NCI-H2171 (cell line): ENCODE measurements around the gene SLC4A3.
"Not testable (repeated sequence)": the region's sequence is repeated elsewhere in the genome, so short reads cannot be mapped to it uniquely, and the experiment has no call there.

ENCODE experiments used
- DNase-seq: peaks from one replicate; lab custom pipeline; 2025; lab: John Stamatoyannopoulos, UW

The SLC4A3 gene

GRCh38 chr2:219679041-219679440 lies 51.6 kb downstream of the SLC4A3 start:
- no peak for DNase-seq

- no peak for DNase-seq
Measured at GRCh38 chr2:219679571-219679970, 52.1 kb downstream of the SLC4A3 start.

DNA sequence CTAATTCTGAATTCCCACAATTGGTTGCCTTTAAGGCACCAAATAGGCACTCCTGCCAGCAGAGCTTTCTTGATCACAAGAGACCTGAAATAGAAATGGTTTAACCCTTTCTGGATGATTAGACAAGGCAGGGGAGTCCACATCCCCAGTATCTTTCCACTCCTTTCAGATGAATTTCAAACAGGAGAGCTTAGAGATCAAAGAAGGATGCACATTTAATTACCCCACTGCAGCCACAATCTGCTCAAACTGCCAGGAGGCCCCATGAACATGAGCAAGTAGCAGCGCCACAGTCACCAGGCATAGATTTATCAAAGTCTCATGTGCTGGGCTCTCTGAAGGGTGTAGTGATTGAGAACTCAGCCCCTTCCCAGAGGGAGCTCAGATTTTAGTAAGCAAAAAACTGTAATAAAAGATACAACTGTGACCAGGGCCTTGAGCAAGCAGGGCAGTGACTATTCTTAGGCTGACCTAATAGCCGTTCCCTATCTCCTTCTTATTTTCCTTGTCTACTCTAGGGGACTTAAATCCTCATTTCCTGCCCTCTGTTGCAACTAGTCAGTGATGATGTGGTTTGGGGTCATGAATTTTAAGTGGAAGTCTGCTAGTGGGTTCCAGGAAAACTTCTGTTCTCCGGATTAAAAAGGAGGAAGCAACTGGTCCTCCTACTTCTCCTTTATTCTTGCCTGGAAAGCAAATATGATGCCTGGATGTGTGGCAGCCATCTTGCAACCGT lies 53.7 kb downstream of the SLC4A3 start:
- no peak for DNase-seq

- DNase-seq: no peak
Measured at GRCh38 chr2:219681694-219682300, 54.4 kb downstream of the SLC4A3 start.

- not testable (repeated sequence) for DNase-seq
Measured at GRCh38 chr2:219683474-219683873, 56.0 kb downstream of the SLC4A3 start.

- DNase-seq: peak; percentile 81
Measured at GRCh38 chr2:219684721-219685689, 57.6 kb downstream of the SLC4A3 start.

GRCh38 chr2:219687272-219687671 lies 59.8 kb downstream of the SLC4A3 start:
- no peak for DNase-seq

GRCh38 chr2:219687882-219688559 lies 60.6 kb downstream of the SLC4A3 start:
- no peak for DNase-seq

DNA sequence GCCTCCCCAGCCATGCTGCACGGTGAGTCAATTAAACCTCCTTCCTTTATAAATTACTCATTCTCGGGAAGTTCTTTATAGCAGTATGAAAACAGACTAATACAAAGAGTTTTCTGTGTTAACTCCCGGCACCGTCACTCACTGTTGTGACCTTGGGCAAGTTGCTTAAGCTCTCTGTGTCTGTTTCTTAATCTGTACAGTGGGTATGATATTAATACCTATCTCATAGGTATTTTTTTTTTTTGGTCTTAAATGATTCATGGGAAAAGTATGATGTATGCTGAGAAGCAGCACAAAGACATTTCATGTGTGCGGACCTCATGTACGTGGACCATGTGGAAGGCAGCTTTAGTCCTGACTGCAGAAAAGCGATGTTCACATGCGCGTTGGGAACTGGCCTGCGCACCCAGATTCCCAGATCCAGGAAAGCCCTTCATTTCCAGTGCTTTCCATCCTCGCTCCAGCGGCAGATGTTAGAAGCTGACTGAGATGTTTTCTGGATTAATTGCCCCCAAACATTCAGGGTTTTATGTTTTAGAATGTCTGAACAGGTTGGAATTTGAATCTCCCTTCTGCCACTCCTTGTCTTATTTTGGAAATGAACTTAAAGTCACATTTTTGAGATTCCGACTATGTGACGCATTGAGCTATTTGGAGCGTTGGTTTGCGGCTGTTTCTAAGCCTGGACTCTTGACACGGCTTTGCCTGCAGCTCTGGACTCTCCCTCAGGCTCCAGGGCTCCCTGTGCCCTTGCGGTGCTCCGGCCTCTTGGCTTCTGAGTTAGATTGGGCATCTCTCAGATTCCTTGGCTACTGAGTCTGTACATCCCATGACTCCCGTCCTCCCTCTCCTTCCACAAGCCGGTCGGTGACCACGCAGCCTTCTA lies 61.4 kb downstream of the SLC4A3 start:
- DNase-seq: no peak

DNA sequence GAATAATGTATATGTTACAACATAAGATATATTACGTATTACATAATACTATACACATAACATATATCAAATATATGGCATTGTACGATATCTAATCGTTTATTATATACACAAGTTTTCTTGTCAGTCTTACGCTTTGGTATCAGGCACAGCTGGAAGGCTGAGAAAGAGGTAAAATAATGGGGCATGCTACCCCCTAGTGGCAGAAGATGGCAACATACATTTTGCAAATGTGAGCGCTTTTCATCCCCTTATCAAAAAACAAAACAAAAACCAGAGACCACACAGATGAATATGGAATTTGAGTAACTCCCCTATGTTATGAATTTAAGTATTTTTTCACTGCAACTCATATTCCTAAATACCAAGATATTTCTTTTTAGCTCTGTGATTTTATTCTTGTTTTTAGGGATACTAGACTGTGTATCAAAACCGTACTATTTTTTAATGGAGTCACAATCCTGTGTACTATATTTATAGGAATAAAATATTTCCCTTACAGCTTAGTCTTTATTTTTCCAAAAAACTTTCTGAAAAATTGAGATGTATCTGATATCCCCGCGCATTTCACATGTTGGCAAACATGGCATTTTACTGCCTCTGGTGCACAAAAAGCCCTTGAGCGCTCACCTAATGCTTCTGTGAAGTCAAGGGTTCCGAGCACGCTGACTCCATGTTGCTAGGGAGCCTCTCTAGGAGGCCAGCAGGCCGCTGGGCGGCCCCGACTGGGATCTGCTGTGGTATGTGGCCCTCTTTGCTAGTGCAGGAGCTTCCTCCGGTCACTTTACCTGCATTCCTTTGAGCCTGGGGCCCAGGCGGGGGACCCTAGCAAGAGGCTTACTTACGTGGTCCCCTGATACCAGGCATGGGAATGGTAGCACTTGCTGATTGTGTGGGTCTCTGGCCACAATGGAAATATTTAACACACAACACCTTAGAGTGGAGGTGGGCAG lies 62.5 kb downstream of the SLC4A3 start:
- peak; percentile 37 for DNase-seq

DNA sequence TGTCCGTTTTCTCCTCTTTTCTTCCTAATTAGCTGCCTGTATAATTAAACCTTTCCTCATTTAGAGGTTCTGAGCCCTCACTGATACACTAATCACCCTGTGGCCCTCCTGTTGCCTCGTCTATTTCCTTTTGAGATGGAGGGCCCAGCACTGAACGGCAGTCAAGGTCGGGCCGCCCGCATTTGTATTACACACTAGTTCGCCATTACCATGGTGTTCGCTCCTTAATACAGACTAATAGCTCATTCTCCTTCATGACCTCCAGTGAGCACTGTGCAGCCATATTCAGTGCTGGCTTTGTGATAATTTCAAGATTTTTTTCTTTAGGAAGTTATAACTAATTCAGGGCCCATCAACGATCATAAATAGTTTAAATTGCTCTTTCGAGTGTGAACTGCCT lies 64.1 kb downstream of the SLC4A3 start:
- DNase-seq: no peak
